Measurements from ENCODE around the gene SMARCB1. TPM values are rescaled to one million over a fixed set of nuclear protein-coding genes. Genes with fewer than 3 reads are reported as not detected.

The SMARCB1 gene
- total RNA-seq, 1 experiment from 2014 or later: 136 TPM

DNA sequence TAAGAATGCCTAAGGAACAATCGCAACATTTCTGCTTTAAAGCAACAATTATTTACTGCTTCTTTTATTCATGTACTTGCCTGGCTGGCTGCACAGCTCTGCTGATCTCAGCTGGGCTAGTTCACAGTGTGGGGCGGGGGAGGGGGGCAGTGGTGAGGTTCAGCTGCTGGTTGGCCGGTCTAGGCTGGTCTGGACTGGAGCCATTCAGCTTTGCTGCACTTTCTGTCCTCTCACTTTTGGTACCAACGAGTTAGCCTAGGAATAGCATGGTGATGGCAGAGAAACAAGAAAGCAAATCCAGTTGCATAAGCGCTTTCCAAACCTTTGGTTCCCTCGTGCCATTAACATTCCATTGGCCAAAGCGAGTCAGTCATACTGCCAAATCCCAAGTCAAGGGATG is 91.5 kb downstream of the SMARCB1 start:
- no peak overlapping the region for H3K4me3 Mint-ChIP-seq
- no peak overlapping the region for H3K4me2 ChIP-seq (ENCODE audit: insufficient read depth, insufficient read length, low read length)
- H3K27ac Mint-ChIP-seq: no peak overlapping the region
- no peaks in the 10 kb centered on the region for H3K79me1 ChIP-seq (ENCODE audit: insufficient read depth, low read depth, low read length, poor library complexity, severe bottlenecking)
- peaks cover 8 to 19% (median 10%) of the 10 kb centered on the region in 3 experiments; a peak in 5 of 7 replicates for H3K36me3 Mint-ChIP-seq (ENCODE audit: insufficient read depth in 1 of 3, low read depth in 3 of 3)
- no peak overlapping the region for H3T11ph ChIP-seq (ENCODE audit: low read length)
- no peaks in the 10 kb centered on the region for H3K23me2 ChIP-seq (ENCODE audit: insufficient read length, low read depth, low read length, poor library complexity, severe bottlenecking)
- no peak overlapping the region for H2BK20ac ChIP-seq (ENCODE audit: low read depth, low read length, poor library complexity, severe bottlenecking)
- H4K8ac ChIP-seq (replicated peaks; ENCODE audit: insufficient read length, low read depth, low read length): no peak overlapping the region
- no peak overlapping the region for H3K18ac ChIP-seq (ENCODE audit: insufficient read length, low read depth, low read length)
- H3K9me3 ChIP-seq (ENCODE audit: control insufficient read depth, low read depth, low read length): no peaks in the 10 kb centered on the region
- no peaks in the 10 kb centered on the region for H3K9me3 Mint-ChIP-seq
- H2BK120ac ChIP-seq (ENCODE audit: low read depth, low read length, poor library complexity, severe bottlenecking): no peak overlapping the region
- no peaks in the 10 kb centered on the region for H3K79me2 ChIP-seq (ENCODE audit: insufficient read depth, low read length)
- no peaks in the 10 kb centered on the region for H3K27me3 ChIP-seq (ENCODE audit: insufficient read depth, low read length)
- no peak overlapping the region for H2BK12ac ChIP-seq (ENCODE audit: insufficient read length, low read depth, low read length)
- no peak for DNase-seq
- no peak overlapping the region for H3K27ac ChIP-seq (ENCODE audit: insufficient read length, low read depth, low read length)
- no CpG with 5 or more reads among the region's 7 CpGs for WGBS (ENCODE audit: extremely low coverage, insufficient read length, low lambda C conversion rate)
- no peaks in the 10 kb centered on the region for H3K4me1 ChIP-seq (ENCODE audit: insufficient read depth, low read length)
- H2BK15ac ChIP-seq (ENCODE audit: low read depth, low read length): no peak overlapping the region
- H3K23ac ChIP-seq (ENCODE audit: insufficient read length, low read depth, low read length): no peak overlapping the region
- TF ChIP-seq, protein P1, sequence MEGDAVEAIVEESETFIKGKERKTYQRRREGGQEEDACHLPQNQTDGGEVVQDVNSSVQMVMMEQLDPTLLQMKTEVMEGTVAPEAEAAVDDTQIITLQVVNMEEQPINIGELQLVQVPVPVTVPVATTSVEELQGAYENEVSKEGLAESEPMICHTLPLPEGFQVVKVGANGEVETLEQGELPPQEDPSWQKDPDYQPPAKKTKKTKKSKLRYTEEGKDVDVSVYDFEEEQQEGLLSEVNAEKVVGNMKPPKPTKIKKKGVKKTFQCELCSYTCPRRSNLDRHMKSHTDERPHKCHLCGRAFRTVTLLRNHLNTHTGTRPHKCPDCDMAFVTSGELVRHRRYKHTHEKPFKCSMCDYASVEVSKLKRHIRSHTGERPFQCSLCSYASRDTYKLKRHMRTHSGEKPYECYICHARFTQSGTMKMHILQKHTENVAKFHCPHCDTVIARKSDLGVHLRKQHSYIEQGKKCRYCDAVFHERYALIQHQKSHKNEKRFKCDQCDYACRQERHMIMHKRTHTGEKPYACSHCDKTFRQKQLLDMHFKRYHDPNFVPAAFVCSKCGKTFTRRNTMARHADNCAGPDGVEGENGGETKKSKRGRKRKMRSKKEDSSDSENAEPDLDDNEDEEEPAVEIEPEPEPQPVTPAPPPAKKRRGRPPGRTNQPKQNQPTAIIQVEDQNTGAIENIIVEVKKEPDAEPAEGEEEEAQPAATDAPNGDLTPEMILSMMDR (conservative IDR thresholded peaks at IDR 0.05): no peak
- no peaks in the 10 kb centered on the region for H4K20me1 ChIP-seq (ENCODE audit: control insufficient read depth, insufficient read depth, insufficient read length)
- no peak overlapping the region for H4K91ac ChIP-seq (ENCODE audit: insufficient read length, low read depth, low read length)
- H4K5ac ChIP-seq (ENCODE audit: insufficient read length, low read depth, low read length): no peak overlapping the region
- no peak overlapping the region for H2AK5ac ChIP-seq (ENCODE audit: insufficient read length, low read length)
- no peak overlapping the region for H3K9ac ChIP-seq (ENCODE audit: extremely low read depth, insufficient read length, low read length)
- peaks cover 0 to 4% of the 10 kb centered on the region in 2 experiments; a peak in 1 of 4 replicates for H3K4me1 Mint-ChIP-seq
- no peaks in the 10 kb centered on the region for H3K27me3 Mint-ChIP-seq (ENCODE audit: low read depth)
- no peak overlapping the region for H3K56ac ChIP-seq (ENCODE audit: insufficient read length, low read depth, low read length)
- no peak overlapping the region for H3K14ac ChIP-seq (ENCODE audit: insufficient read depth, low read length)
- H3K4ac ChIP-seq (ENCODE audit: low read depth, low read length): no peak overlapping the region
- H2BK5ac ChIP-seq (ENCODE audit: insufficient read length, low read length): no peak overlapping the region
- no peak overlapping the region for H2AFZ ChIP-seq (ENCODE audit: low read length)
